ENCODE results near the gene C1QTNF3.

GRCh38 chr5:34014626-34015025 lies 28.4 kb downstream of the C1QTNF3 start:
- TF ChIP-seq CTCF (IDR thresholded peaks at IDR 0.05) (no peak), POLR2A (IDR thresholded peaks at IDR 0.05) (no peak), POLR2AphosphoS5 (IDR thresholded peaks at IDR 0.05) (no peak)
